Muscle of arm (tissue), 12 donors: Measurements from ENCODE around the gene METTL17. TPM values are rescaled to one million over a fixed set of nuclear protein-coding genes. Genes with fewer than 3 reads are reported as not detected.
"Not testable (repeated sequence)": the region's sequence is repeated elsewhere in the genome, so short reads cannot be mapped to it uniquely, and the experiment has no call there.

Experiments used
- DNase-seq: peaks from one replicate; pipeline ENCODE4 v3.0.0-alpha.2; 2013
- polyA plus RNA-seq, 12 donors: library from polyadenylated mRNA; unstranded; fragments of 120-200 nt; gene quantifications; one replicate each; pipeline ENCODE4 v1.2.1, GENCODE V29; 2013; ENCODE audit not compliant: insufficient read length in 12 of 12

The METTL17 gene
- polyA plus RNA-seq, 12 donors: 41.2 to 84.2 (median 63.5) TPM; not detected in 1

DNA sequence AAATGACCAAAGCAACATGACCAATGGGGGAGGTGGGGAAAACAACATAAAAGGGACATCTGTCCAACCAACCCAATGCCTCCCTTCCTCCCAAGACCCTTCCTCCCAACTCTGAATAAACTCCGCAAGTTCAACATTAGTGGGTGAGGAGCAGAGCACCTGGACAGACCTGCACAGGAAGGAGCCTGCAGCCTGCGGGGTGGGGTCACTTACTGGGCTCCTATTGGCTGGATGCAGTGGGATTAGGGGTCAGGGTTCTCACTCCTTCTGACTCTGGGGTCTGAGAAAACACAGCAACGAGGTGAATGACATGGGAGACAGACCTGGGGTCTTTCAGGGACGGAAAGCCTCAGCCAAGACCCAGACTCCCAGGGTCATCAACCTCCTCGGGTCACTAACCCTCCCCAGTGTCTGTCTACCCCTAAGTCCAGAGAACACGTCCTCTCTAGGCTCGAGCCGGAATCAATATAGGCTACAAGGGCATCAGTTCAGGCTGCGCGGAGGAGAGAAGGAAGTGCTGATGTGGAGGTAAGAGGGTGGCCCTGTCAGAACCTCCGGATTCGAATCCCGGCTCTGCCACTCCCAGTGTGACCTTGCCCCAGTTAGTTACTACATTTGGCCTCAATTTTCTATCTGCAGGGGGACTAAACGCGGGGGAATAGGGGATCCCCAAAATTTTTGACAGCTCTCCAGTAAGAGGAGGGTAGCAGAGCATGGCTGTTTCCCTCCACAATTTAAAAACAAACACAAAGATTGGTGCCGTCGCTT is 34.2 kb downstream of the METTL17 start:
- DNase-seq: no peak

DNA sequence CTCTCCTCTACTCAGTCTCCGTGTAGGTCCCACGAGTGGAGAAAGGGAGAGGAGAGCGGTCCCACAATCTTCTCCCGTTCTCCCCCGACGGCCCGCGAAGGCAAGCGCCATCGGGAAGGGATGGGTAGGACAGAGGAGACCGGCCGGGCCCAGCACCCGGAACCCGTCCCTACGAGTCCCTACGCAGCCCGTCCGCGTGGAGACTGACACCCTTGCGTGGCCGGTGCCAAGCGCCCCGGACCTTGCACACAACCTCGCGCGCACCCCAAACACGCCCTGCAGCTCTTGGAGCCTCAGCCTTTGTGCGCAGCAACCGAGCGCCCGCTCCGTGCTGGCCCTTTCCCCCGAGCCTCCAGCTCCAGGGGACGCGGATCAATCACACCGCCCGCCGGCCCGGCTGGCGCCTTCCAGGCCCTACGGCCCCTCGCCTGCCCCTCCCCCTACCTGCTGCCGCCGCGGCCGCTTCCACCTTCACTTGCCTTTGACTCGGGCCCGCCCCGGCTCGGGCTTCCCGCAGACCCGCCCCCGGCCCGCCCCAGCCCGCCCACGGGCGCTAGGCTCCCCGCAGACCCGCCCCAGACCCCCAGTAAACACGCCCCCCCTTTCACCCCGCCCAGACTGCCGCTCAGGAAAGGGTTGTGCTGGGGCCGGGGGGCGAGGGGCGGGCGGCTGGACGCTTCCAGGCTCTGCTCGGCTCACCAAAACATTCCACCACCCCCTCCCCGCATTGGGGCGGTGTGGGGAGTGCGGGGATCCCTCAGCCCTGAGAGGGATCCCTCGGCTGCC is 35.0 kb downstream of the METTL17 start, which contains the start of gene NDRG2:
Gene NDRG2, minus strand, starts transcription at position 477 of the 786 bp plus-strand sequence. CDS start 1,746 bp downstream, outside the sequence.
- peak; percentile 58 for DNase-seq

DNA sequence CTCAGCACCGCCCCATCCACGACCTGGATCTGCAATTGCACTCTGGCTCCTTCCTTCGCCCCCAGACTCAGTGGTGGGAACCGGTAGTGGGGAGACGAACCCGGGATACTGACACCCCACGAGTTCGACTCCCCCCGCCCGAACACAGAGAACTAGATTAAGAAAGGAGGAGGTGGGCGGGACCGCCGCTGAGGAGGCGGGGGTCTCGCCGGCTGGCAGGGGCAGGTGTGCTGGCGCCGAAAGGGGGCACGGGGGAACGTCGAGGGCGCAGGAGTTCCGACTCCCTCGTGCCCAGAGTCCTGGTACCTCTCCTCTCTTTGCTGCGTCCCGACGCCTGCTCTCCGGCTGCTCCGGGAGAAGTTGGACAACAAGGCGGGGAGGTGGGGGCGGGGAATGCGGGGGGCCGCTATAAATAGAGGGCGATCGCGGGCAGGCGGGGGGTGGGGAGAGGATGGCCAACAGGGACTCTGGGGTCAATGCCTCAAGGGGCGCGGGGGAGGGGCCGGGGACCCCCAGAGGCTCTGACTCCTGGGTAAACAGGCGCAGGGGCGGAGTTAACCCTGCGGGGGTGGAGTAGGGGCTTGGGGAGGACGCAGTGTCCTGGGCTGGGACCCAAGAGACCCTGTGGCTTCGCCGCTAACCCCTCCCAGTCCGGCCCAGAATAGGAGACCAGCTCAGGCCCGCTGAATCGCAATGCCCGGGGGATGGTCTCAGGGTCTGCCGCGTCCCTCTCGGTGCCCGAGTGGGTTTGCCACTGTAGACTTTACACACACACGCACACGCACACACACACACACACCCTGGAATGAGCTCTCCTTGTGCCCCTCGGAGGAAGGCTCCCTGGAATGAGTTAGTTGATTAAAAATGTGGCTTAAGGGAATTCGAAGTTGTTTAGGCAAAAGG is 35.8 kb downstream of the METTL17 start:
- no peak for DNase-seq

- no peak for DNase-seq
Observed at GRCh38 chr14:21026274-21026987, 36.7 kb downstream of the METTL17 start.

GRCh38 chr14:21026988-21027315 is 37.2 kb downstream of the METTL17 start:
- no peak for DNase-seq

DNA sequence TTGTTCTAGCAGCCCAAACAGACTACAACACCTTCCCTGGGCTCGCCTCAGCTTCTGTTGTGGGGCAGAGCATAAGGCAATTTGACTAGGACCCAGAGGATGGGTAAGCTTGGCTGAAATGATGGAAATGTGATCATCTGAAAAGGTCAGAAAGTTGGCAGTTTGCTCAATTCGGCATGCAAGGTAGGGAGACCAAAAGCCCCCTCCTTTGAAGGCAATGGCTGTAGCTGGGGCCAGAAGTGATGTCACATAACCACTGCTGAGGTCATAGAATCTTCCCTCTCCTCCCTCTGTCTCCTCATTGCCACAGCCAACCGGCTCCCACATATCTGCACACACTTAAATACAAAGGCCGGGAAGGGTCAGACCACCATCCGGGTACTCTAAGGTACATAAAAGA is 40.1 kb downstream of the METTL17 start, which contains the start of gene TPPP2:
Gene TPPP2, plus strand, starts transcription at position 301 of the 400 bp plus-strand sequence. CDS start 365 bp downstream, outside the sequence.
- no peak for DNase-seq

GRCh38 chr14:21030531-21030930 is 40.8 kb downstream of the METTL17 start:
- no peak for DNase-seq

- no peak for DNase-seq
Observed at GRCh38 chr14:21032326-21033132, 42.7 kb downstream of the METTL17 start.

GRCh38 chr14:21033133-21033698 is 43.4 kb downstream of the METTL17 start:
- DNase-seq: no peak

DNA sequence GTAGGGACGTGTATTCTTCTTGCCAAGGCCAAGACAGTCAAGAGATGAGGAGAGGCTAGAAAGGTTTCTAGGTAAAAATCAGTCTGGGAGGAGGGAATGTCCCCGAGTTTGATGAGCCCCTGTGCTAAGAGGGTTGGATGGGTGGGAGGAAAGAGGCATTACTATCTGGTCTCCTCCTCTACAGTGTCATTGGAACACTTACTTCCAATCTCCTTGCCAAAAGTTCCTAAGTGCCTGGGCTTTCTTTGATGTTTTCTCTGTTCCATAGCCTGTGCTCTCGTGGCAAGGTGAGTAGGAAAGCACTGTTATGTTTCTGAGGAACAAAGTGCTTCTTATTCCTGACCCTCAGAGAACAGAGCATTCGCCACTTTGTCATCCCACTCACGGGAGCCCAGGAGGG is 44.9 kb downstream of the METTL17 start, which contains the start of gene RNASE13:
Gene RNASE13, minus strand, starts transcription at position 101 of the 400 bp plus-strand sequence. CDS start 519 bp downstream, outside the sequence.
- DNase-seq: no peak

DNA sequence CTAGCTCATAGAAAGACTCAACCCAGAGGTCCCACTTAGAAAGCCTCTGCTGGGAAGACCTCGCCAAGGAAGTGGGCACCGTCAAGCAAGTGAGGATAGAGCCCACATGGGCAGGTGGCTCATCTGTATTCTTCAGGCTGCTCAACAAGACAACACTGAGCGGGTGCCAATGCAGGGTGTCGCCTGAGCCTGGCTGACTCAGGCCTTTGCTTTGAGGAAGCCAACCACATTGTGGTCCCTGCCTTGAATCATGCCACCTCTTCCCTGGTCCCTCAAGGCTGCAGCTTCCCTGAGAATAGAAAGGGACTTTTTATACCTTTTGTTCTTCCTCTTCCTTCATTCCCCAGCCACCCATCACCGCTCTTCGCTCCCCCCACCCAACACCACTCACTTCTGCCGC is 47.0 kb downstream of the METTL17 start:
- DNase-seq: no peak

DNA sequence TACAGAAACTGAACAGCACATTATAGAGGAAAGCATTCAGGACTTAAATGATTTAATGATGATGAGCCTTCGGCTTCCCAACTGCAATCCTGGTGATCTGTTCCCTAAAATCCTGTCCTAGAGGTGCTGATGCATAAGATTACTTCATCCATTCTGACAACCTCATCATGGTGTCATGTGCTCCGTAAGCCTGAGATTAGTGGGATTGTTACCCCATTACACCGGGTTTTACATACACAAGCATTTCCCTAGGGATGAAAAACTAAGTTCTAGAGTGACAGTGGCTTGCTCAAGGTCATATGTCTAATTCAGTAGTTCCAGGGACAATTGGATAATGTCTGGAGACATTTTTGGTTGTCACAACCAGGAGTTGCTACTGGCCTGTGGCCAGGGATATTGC is 47.4 kb downstream of the METTL17 start:
- no peak for DNase-seq

- peak; percentile 92 for DNase-seq
Observed at GRCh38 chr14:21038441-21039422, 49.0 kb downstream of the METTL17 start.

- DNase-seq: peak; percentile 80
Observed at GRCh38 chr14:21039585-21040369, 50.0 kb downstream of the METTL17 start.

GRCh38 chr14:21040370-21040925 is 50.7 kb downstream of the METTL17 start:
- DNase-seq: no peak

GRCh38 chr14:21040941-21041340 is 51.2 kb downstream of the METTL17 start:
- DNase-seq: not testable (repeated sequence)
